ENCODE data around the gene NXN.
"Not testable (repeated sequence)": the region's sequence is repeated elsewhere in the genome, so short reads cannot be mapped to it uniquely, and the experiment has no call there.

DNA sequence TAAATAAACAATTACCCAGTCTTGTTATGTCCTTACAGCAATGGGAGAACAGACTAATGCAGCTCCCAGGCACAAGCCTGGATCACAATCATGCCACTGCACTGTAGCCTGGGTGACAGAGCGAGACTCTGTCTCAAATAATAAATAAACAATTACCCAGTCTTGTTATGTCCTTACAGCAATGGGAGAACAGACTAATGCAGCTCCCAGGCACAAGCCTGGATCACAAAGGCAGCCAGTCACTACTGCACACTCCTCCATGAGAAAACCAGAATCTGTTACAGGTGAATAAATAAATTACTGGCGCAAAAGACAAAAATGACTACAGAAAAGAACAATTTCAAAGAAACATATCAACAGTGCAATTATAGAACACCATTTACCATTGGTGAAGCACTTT lies 105.0 kb downstream of the NXN start:
- not testable (repeated sequence) for TF ChIP-seq ZNF274 (IDR thresholded peaks at IDR 0.05; ENCODE audit: low read depth, low read length); SUZ12 (IDR thresholded peaks at IDR 0.05; ENCODE audit: extremely low read depth, insufficient read depth, insufficient read length); YY1 (IDR thresholded peaks at IDR 0.05; ENCODE audit: insufficient read depth, insufficient read length)

Measured in NT2/D1 (cell line).